Caco-2 (cell line): ENCODE measurements around the gene LARP6. TPM values are rescaled to one million over a fixed set of nuclear protein-coding genes. Genes with fewer than 3 reads are reported as not detected.
"Not testable (repeated sequence)": the region's sequence is repeated elsewhere in the genome, so short reads cannot be mapped to it uniquely, and the experiment has no call there.

ENCODE experiments used
- BruUV-seq: library from RNA; stranded (reverse); fragments of 400-500 nt; replicated peaks from 2 replicates; lab custom pipeline; 2021; lab: Mats Ljungman, UMichigan
- CTCF ChIA-PET: fragments of 300-600 bp; sonication (Branson Sonifier 250); formaldehyde crosslinking; loops from one replicate; lab custom pipeline; 2022; ENCODE audit warnings: antibody characterized with exemption; lab: Charles Lee
- POLR2A ChIA-PET: fragments of 300-600 bp; sonication (Branson Sonifier 250); formaldehyde crosslinking; loops from one replicate; lab custom pipeline; 2022; ENCODE audit warnings: antibody characterized with exemption; lab: Charles Lee
- DNase-seq, 2 experiments: peaks; one replicate each; pipeline versions ENCODE4 v3.0.0 to v3.0.0-alpha.2; 2020 to 2022
- H3K27me3 ChIP-seq: replicated peaks from 2 replicates; pipeline ENCODE4 v1.6.0; 2011; ENCODE audit warnings: low read length; ENCODE audit not compliant: control insufficient read depth, insufficient read depth
- H3K36me3 ChIP-seq: 2 replicates; pipeline ENCODE4 v1.5.1; 2011; ENCODE audit warnings: low read length; ENCODE audit not compliant: control insufficient read depth, insufficient read depth
- H3K4me1 ChIP-seq: fragments of 250-450 bp; sonication (Bioruptor Pico); 2 replicates; pipeline ENCODE4 v1.5.1; 2020; ENCODE audit warnings: mild to moderate bottlenecking
- H3K4me3 ChIP-seq: 2 replicates; pipeline ENCODE4 v1.5.1; 2011; ENCODE audit warnings: low read depth, mild to moderate bottlenecking, control low read depth, low read length
- H3K9me3 ChIP-seq: fragments of 250-450 bp; sonication (Bioruptor Pico); 2 replicates; pipeline ENCODE4 v1.5.1; 2020; ENCODE audit warnings: mild to moderate bottlenecking, moderate library complexity
- H3K27ac Mint-ChIP-seq: one replicate; pipeline ENCODE4 v1.8.0; 2022; ENCODE audit warnings: mixed read lengths; ENCODE audit not compliant: unreplicated experiment
- H3K27me3 Mint-ChIP-seq: one replicate; pipeline ENCODE4 v1.8.0; 2022; ENCODE audit warnings: mixed read lengths; ENCODE audit not compliant: insufficient read depth, unreplicated experiment
- H3K36me3 Mint-ChIP-seq: one replicate; pipeline ENCODE4 v1.8.0; 2022; ENCODE audit warnings: mild to moderate bottlenecking, mixed read lengths; ENCODE audit not compliant: insufficient read depth, unreplicated experiment
- H3K4me1 Mint-ChIP-seq: one replicate; pipeline ENCODE4 v1.8.0; 2022; ENCODE audit warnings: low read depth, mixed read lengths; ENCODE audit not compliant: unreplicated experiment
- H3K4me3 Mint-ChIP-seq: one replicate; pipeline ENCODE4 v1.8.0; 2022; ENCODE audit warnings: mild to moderate bottlenecking, moderate library complexity, mixed read lengths; ENCODE audit not compliant: unreplicated experiment
- H3K9me3 Mint-ChIP-seq: one replicate; pipeline ENCODE4 v1.8.0; 2022; ENCODE audit warnings: mixed read lengths; ENCODE audit not compliant: unreplicated experiment
- CTCF ChIP-seq, 2 experiments: fragments of 200-600 bp in 1 of 2; IDR thresholded peaks; 1 replicate in 1 of 2; 2 replicates in 1 of 2; pipeline versions ENCODE4 v1.5.1 to v1.8.0; 2011 to 2022; ENCODE audit warnings: antibody characterized with exemption in 1 of 2, control low read depth in 1 of 2, inconsistent platforms in 1 of 2, low read depth in 1 of 2, low read length in 1 of 2, mild to moderate bottlenecking in 1 of 2, moderate library complexity in 1 of 2; ENCODE audit not compliant: insufficient read depth in 1 of 2, severe bottlenecking in 1 of 2, unreplicated experiment in 1 of 2
- intact Hi-C: fragments of 100-400 bp; cut with micrococcal nuclease; formaldehyde crosslinking; loops from one replicate; pipeline ENCODE4 v1.10.0; 2022; ENCODE audit not compliant: unreplicated experiment
- total RNA-seq: library from RNA; stranded (reverse); gene quantifications from 2 replicates; pipeline ENCODE4 v1.2.3, GENCODE V29; 2022

LARP6 gene
- total RNA-seq, 1 experiment from 2014 or later: 19.7 TPM

DNA sequence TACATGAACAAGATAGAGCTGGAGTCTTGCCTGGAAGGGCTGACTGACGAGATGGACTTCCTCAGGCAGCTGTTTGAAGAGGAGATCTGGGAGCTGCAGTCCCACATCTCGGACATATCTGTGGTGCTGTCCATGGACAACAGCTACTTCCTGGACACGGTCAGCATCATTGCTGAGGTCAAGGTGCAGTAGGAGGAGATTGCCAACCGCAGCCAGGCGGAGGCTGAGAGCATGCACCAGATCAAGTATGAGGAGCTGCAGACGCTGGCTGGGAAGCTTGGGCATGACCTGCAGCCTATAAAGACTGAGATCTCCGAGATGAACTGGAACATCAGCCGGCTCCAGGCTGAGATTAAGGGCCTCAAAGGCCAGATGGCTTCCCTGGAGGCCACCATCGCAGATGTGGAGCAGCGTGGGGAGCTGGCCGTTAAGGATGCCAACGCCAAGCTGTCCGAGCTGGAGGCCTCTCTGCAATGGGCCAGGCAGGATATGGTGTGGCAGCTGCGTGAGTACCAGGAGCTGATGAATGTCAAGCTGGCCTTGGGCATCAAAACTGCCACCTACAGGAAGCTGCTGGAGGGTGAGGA is 5.5 kb upstream of the LARP6 start:
- CTCF ChIA-PET: interaction anchor here (1.2 kb wide), 1 partner anchor 15 kb away, joined by 4 read pairs; no protein-coding TSS in a partner anchor
- Histone ChIP-seq H3K27me3 (no peaks in the 10 kb centered on the region; the same call in 1 of the 2 replicates), H3K4me1 (no peaks in the 10 kb centered on the region), H3K9me3 (no peaks in the 10 kb centered on the region), H3K36me3 (no peaks in the 10 kb centered on the region), H3K4me3 (no peak overlapping the region)
- DNase-seq: no peak
- no peak overlapping the region for H3K27ac Mint-ChIP-seq
- no peak for TF ChIP-seq CTCF (IDR thresholded peaks at IDR 0.05; ENCODE audit: insufficient read depth in 1 of 2, low read depth in 1 of 2, low read length in 1 of 2, severe bottlenecking in 1 of 2, unreplicated experiment in 1 of 2)
- H3K36me3 Mint-ChIP-seq: no peaks in the 10 kb centered on the region
- BruUV-seq: no TSS peak
- no peak overlapping the region for H3K4me3 Mint-ChIP-seq
- H3K27me3 Mint-ChIP-seq: no peaks in the 10 kb centered on the region
- no peaks in the 10 kb centered on the region for H3K9me3 Mint-ChIP-seq
- H3K4me1 Mint-ChIP-seq: peaks cover 9% of the 10 kb centered on the region
- intact Hi-C loops: no loop called here
- POLR2A ChIA-PET: no interaction called here

- H3K9me3 ChIP-seq, intact Hi-C loops, H3K4me1 Mint-ChIP-seq, H3K4me3 Mint-ChIP-seq, H3K36me3 Mint-ChIP-seq, H3K4me3 ChIP-seq, H3K36me3 ChIP-seq, H3K4me1 ChIP-seq, H3K27ac Mint-ChIP-seq, H3K27me3 ChIP-seq, DNase-seq, CTCF ChIA-PET, BruUV-seq, H3K27me3 Mint-ChIP-seq, POLR2A ChIA-PET, H3K9me3 Mint-ChIP-seq: not testable (repeated sequence)
Measured at GRCh38 chr15:70858614-70859321, 4.8 kb upstream of the LARP6 start.

DNA sequence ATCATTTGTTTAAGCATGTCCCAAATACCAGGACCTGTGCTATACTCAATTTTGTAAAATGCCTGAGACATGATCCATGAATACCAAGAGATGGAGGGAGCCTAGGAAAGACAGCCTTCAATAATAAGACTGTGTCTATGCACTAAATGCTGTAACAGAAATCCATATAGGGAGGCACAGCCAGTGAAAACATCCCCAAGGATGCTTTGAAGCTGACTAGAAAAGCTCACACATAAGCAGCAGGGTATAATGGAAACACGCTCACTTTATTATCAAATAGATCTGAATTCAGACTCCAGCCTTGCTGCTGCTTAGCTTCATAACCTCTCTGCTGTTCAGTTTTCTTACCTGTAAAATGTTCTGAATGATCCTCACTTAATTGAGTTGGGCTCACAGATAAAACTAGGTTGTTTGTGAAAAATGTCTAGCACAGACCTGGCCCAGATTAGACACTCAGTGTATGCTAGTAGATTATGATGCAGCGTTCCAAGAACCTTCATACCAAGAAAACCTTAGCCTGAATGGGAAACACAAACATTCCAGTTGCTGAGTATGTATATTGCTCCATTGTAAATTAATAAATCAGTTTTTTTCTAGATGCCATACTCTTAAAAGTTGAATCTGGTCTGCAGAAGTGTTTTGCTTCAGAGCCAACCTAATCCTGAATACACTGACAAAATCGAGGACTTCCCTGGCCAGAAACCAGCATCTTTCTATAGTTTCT is 3.8 kb upstream of the LARP6 start:
- H3K9me3 ChIP-seq: no peaks in the 10 kb centered on the region
- H3K4me1 ChIP-seq: no peaks in the 10 kb centered on the region
- Mint-ChIP-seq H3K4me3 (no peak overlapping the region), H3K4me1 (peaks cover 9% of the 10 kb centered on the region), H3K36me3 (no peaks in the 10 kb centered on the region), H3K27me3 (no peaks in the 10 kb centered on the region), H3K9me3 (no peaks in the 10 kb centered on the region), H3K27ac (no peak overlapping the region)
- H3K36me3 ChIP-seq: no peaks in the 10 kb centered on the region
- ChIA-PET POLR2A (no interaction called here), CTCF (interaction anchor here (1.2 kb wide), 1 partner anchor 17 kb away, joined by 4 read pairs; no protein-coding TSS in a partner anchor)
- H3K27me3 ChIP-seq: no peaks in the 10 kb centered on the region; the same call in 1 of the 2 replicates
- intact Hi-C loops: no loop called here
- no TSS peak for BruUV-seq
- H3K4me3 ChIP-seq: no peak overlapping the region
- no peak for DNase-seq
- no peak for TF ChIP-seq CTCF (IDR thresholded peaks at IDR 0.05; ENCODE audit: insufficient read depth in 1 of 2, low read depth in 1 of 2, low read length in 1 of 2, severe bottlenecking in 1 of 2, unreplicated experiment in 1 of 2)
